Measurements from ENCODE around the gene AFF3. TPM values are rescaled to one million over a fixed set of nuclear protein-coding genes. Genes with fewer than 3 reads are reported as not detected.

Gene AFF3
- total and polyA plus RNA-seq, 2 of the 8 experiments (the other 6 are each of a cell fraction or from before 2014, with no cell fraction given): 0.27 to 3.0 TPM

DNA sequence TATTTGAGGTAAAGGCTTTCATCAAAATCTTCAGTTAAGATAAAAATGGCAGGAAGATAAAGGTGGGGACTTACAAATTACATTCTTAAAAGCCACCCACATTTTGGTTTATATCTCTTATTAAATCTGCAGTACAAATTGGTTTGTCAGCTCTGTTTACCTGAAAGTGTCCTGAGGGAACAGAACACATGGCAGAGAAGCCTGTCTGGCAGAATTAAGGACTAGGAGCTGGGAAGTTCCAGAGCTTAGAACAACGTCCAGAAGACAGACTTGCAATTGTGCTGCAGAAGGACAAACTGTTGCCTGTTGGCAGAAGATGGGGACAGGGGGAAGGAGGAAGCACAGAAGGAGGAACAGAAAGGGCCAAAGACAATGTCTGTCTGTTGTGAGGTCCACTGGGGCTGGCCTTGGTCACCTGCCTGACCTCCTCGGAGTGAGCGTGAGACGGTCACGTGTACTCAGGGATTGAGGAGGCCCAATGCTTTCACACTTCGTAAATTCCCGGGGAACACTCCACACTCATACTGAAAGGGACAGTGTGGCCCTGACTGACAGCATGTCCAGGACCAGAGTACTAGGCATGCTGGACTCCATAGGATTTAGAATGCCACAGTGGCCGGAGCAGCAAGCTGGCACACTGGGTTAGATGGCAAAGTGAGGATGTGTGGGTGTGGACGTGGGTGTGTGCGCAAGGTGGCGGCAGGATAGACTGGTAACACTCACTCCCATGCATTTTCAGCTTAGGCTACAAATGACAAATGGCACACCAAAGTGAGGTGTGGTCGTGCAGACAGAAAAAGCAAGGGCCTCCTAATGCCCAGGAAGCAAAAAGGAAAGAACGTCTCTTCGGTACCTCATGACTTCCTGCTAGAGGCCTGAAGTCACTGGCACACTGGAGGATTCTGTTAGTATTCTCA is 441.6 kb downstream of the AFF3 start (continued):
- TF ChIP-seq, protein P1, sequence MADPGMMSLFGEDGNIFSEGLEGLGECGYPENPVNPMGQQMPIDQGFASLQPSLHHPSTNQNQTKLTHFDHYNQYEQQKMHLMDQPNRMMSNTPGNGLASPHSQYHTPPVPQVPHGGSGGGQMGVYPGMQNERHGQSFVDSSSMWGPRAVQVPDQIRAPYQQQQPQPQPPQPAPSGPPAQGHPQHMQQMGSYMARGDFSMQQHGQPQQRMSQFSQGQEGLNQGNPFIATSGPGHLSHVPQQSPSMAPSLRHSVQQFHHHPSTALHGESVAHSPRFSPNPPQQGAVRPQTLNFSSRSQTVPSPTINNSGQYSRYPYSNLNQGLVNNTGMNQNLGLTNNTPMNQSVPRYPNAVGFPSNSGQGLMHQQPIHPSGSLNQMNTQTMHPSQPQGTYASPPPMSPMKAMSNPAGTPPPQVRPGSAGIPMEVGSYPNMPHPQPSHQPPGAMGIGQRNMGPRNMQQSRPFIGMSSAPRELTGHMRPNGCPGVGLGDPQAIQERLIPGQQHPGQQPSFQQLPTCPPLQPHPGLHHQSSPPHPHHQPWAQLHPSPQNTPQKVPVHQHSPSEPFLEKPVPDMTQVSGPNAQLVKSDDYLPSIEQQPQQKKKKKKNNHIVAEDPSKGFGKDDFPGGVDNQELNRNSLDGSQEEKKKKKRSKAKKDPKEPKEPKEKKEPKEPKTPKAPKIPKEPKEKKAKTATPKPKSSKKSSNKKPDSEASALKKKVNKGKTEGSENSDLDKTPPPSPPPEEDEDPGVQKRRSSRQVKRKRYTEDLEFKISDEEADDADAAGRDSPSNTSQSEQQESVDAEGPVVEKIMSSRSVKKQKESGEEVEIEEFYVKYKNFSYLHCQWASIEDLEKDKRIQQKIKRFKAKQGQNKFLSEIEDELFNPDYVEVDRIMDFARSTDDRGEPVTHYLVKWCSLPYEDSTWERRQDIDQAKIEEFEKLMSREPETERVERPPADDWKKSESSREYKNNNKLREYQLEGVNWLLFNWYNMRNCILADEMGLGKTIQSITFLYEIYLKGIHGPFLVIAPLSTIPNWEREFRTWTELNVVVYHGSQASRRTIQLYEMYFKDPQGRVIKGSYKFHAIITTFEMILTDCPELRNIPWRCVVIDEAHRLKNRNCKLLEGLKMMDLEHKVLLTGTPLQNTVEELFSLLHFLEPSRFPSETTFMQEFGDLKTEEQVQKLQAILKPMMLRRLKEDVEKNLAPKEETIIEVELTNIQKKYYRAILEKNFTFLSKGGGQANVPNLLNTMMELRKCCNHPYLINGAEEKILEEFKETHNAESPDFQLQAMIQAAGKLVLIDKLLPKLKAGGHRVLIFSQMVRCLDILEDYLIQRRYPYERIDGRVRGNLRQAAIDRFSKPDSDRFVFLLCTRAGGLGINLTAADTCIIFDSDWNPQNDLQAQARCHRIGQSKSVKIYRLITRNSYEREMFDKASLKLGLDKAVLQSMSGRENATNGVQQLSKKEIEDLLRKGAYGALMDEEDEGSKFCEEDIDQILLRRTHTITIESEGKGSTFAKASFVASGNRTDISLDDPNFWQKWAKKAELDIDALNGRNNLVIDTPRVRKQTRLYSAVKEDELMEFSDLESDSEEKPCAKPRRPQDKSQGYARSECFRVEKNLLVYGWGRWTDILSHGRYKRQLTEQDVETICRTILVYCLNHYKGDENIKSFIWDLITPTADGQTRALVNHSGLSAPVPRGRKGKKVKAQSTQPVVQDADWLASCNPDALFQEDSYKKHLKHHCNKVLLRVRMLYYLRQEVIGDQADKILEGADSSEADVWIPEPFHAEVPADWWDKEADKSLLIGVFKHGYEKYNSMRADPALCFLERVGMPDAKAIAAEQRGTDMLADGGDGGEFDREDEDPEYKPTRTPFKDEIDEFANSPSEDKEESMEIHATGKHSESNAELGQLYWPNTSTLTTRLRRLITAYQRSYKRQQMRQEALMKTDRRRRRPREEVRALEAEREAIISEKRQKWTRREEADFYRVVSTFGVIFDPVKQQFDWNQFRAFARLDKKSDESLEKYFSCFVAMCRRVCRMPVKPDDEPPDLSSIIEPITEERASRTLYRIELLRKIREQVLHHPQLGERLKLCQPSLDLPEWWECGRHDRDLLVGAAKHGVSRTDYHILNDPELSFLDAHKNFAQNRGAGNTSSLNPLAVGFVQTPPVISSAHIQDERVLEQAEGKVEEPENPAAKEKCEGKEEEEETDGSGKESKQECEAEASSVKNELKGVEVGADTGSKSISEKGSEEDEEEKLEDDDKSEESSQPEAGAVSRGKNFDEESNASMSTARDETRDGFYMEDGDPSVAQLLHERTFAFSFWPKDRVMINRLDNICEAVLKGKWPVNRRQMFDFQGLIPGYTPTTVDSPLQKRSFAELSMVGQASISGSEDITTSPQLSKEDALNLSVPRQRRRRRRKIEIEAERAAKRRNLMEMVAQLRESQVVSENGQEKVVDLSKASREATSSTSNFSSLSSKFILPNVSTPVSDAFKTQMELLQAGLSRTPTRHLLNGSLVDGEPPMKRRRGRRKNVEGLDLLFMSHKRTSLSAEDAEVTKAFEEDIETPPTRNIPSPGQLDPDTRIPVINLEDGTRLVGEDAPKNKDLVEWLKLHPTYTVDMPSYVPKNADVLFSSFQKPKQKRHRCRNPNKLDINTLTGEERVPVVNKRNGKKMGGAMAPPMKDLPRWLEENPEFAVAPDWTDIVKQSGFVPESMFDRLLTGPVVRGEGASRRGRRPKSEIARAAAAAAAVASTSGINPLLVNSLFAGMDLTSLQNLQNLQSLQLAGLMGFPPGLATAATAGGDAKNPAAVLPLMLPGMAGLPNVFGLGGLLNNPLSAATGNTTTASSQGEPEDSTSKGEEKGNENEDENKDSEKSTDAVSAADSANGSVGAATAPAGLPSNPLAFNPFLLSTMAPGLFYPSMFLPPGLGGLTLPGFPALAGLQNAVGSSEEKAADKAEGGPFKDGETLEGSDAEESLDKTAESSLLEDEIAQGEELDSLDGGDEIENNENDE (IDR thresholded peaks at IDR 0.05; ENCODE audit: insufficient replicate concordance, low read length): no peak
- TF ChIP-seq SUZ12 (IDR thresholded peaks at IDR 0.05; ENCODE audit: low read length): no peak
- TF ChIP-seq MAX (IDR thresholded peaks at IDR 0.05): no peak
- no peak for TF ChIP-seq PHF8 (conservative IDR thresholded peaks at IDR 0.05; ENCODE audit: low read depth, low read length)
- no peak for TF ChIP-seq E2F6 (IDR thresholded peaks at IDR 0.05)
- no peak for TF ChIP-seq SIRT6 (IDR thresholded peaks at IDR 0.05; ENCODE audit: low read length)
